Esophagus (tissue), 2 donors: ENCODE data around the gene VMAC. TPM values are rescaled to one million over a fixed set of nuclear protein-coding genes. Genes with fewer than 3 reads are reported as not detected.

Experiments used
- H3K27ac ChIP-seq, 2 donors: one replicate each; pipeline ENCODE4 v1.5.1; 2013; ENCODE audit warnings: low read depth in 2 of 2, mild to moderate bottlenecking in 2 of 2, inconsistent platforms in 1 of 2, low read length in 1 of 2, moderate library complexity in 1 of 2
- H3K27me3 ChIP-seq, 2 donors: one replicate each; pipeline ENCODE4 v1.6.1; 2013; ENCODE audit warnings: low read length in 2 of 2, control low read depth in 1 of 2, mild to moderate bottlenecking in 1 of 2; ENCODE audit not compliant: insufficient read depth in 2 of 2, control insufficient read depth in 1 of 2
- H3K36me3 ChIP-seq, 2 donors: one replicate each; pipeline ENCODE4 v1.6.1; 2013; ENCODE audit warnings: low read length in 1 of 2; ENCODE audit not compliant: control insufficient read depth in 2 of 2, insufficient read depth in 2 of 2
- H3K4me1 ChIP-seq, 2 donors: one replicate each; pipeline ENCODE4 v1.6.1; 2013; ENCODE audit warnings: low read length in 1 of 2; ENCODE audit not compliant: control insufficient read depth in 2 of 2, insufficient read depth in 2 of 2
- H3K4me3 ChIP-seq, 2 donors: one replicate each; pipeline ENCODE4 v1.5.1; 2013; ENCODE audit warnings: low read length in 2 of 2, mild to moderate bottlenecking in 2 of 2, low read depth in 1 of 2, moderate library complexity in 1 of 2
- H3K9me3 ChIP-seq, 2 donors: one replicate each; pipeline ENCODE4 v1.6.1; 2013; ENCODE audit warnings: mild to moderate bottlenecking in 2 of 2, low read depth in 1 of 2, low read length in 1 of 2, moderate library complexity in 1 of 2; ENCODE audit not compliant: control insufficient read depth in 2 of 2, insufficient read depth in 1 of 2
- WGBS, 2 donors: extraction: QIAGEN DNeasy Blood & Tissue Kit; methylation state at CpG; one replicate each; pipeline ENCODE4 v1.1.7; 2013; 5-methylcytosine and 5-hydroxymethylcytosine counted together
- polyA plus RNA-seq, 2 donors: library from polyadenylated mRNA; stranded (reverse); fragments of 200-250 nt; gene quantifications; one replicate each; pipeline ENCODE4 v1.2.3, GENCODE V29; 2013
- donor health status: healthy with polysubstance abuse.
- donor health status: Bipolar disorder and iron deficiency.

The VMAC gene
- polyA plus RNA-seq, 2 donors = 3.4 to 7.9 TPM

DNA sequence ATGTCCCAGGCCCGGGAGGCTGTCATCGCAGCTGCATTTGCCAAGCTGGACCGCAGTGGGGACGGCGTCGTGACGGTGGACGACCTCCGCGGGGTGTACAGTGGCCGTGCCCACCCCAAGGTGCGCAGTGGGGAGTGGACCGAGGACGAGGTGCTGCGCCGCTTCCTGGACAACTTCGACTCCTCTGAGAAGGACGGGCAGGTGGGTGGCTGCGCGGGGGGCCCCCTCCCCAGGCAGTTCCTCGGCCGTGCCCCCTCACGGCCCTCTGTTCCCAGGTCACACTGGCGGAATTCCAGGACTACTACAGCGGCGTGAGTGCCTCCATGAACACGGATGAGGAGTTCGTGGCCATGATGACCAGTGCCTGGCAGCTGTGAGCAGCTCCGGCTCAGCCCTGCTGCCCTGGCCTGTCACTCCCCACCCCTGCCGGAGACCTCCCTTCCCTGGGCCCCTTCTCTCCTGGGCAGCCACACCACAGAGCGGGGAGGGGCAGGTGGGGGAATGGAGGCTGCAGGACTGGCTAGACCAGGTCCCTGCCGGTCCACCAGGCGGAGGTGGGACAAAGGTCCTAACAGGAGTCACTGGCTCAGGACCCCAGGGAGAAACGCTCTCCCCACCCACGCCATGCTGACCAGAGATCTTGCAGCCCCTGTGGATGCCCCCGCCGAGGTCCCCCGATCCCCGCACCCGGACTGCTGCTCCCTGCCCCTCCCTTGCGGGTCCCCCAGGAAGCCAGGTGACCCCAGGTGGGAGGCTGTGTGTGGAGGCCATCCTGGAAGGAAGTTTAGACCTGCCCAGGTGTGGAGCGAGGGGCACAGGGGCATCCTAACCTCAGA lies 10.5 kb downstream of the VMAC start:
- peaks cover 8 to 15% of the 10 kb centered on the region in 2 donors for H3K4me1 ChIP-seq

DNA sequence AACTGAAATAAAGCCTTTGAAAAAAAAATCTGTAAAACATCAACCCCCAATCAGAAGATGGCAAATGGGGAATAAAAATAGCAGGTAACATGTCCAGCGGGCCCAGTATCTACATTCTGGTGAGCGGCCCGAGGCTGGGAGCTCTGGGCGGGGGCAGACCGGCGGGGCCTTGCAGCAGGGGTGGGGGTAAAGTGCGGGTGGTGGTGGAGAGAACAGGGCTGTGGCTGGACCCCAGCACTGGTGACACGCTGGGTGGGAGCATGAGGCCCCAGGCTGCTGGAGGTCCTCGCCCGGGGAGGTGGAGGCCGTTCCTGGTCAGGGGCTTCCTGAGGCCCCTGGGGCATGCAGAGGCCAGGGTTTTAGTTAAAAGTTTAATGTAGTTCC lies 11.1 kb downstream of the VMAC start:
- H3K27ac ChIP-seq = no peak overlapping the region
- no peaks in the 10 kb centered on the region for H3K9me3 ChIP-seq
- peaks cover 8 to 15% of the 10 kb centered on the region in 2 donors for H3K4me1 ChIP-seq
- peaks cover 8 to 42% of the 10 kb centered on the region in 2 donors for H3K36me3 ChIP-seq
- WGBS, 2 donors = 77 to 89% methylated on average over 11 of the region's 11 CpGs
- H3K27me3 ChIP-seq = no peaks in the 10 kb centered on the region
- H3K4me3 ChIP-seq = no peak overlapping the region

More for the DNA sequence above, 10.5 kb downstream of the VMAC start:
- H3K9me3 ChIP-seq = no peaks in the 10 kb centered on the region
- peaks cover 8 to 42% of the 10 kb centered on the region in 2 donors for H3K36me3 ChIP-seq
- H3K27ac ChIP-seq = no peak overlapping the region
- 74 to 84% methylated on average over 42 of the region's 42 CpGs for WGBS, 2 donors
- H3K27me3 ChIP-seq = no peaks in the 10 kb centered on the region
- H3K4me3 ChIP-seq = no peak overlapping the region

DNA sequence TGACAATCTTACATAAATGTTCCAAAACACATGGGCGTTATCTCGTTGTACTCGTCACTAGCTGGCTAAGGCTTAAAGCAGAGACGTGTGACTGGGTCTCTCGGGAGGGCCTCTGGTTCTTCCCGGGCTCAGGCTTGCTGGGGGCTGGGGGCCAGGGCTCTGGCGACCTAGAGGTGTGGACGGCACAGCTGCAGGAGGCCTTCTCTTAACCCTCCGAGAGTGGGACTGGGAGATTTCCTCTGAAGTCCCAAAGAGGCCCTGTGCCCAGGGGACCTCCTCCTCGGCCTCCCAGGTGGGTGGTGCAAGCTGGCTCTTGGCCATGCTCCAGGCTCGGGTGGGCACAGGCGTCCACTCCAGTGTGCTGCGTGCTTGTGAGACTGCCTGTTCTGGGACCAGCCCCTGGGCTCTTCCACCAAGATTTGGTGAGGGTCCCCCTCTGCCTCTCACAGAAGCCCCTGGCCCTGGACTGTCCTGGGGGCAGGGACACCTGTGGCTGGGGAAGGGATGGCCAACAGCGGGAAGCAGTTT lies 11.6 kb downstream of the VMAC start:
- 66 to 70% methylated on average over 14 of the region's 14 CpGs for WGBS, 2 donors
- Histone ChIP-seq H3K4me1 (peaks cover 8 to 15% of the 10 kb centered on the region in 2 donors), H3K27ac (no peak overlapping the region), H3K9me3 (no peaks in the 10 kb centered on the region), H3K27me3 (no peaks in the 10 kb centered on the region), H3K36me3 (peaks cover 8 to 46% of the 10 kb centered on the region in 2 donors), H3K4me3 (no peak overlapping the region)

DNA sequence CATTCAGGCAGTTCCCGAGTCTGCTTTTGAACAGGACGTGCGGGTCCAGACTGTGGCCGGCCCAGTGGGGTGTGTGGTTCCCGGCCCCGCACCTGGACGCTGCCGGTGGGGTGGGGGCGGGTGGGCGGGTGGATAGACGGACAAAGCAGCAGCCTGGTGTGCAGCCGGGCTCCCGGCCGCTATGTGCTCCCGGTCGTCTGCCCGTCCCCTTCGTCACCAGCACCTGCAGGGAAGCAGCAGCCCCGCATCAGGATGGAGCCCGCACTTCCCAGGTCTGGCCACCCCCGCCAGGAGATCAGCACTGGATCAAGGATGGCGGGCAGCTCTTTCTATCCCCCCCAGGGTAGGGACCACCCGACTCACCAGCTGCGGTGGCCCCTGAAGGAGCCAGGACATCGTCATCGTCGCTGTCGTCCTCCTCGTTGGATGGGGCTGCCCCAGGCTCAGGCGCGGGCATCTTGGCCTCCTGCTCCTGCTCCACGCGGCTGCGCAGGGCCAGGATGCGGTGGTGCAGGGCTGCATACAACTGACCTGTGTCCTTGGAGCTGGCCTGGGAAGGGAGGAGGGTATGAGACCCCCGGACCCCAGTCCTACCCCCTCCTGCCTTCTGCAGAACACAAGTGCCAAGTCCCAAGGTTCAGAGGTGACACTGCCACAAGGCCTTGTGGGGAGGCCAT lies 12.9 kb downstream of the VMAC start:
- Histone ChIP-seq H3K27me3 (no peaks in the 10 kb centered on the region), H3K9me3 (no peaks in the 10 kb centered on the region), H3K27ac (no peak overlapping the region), H3K36me3 (peaks cover 8 to 54% of the 10 kb centered on the region in 2 donors), H3K4me3 (no peak overlapping the region), H3K4me1 (peaks cover 8 to 15% of the 10 kb centered on the region in 2 donors)
- 90 to 91% methylated on average over 32 to 36 of the region's 36 CpGs for whole genome bisulfite sequencing, 2 donors

DNA sequence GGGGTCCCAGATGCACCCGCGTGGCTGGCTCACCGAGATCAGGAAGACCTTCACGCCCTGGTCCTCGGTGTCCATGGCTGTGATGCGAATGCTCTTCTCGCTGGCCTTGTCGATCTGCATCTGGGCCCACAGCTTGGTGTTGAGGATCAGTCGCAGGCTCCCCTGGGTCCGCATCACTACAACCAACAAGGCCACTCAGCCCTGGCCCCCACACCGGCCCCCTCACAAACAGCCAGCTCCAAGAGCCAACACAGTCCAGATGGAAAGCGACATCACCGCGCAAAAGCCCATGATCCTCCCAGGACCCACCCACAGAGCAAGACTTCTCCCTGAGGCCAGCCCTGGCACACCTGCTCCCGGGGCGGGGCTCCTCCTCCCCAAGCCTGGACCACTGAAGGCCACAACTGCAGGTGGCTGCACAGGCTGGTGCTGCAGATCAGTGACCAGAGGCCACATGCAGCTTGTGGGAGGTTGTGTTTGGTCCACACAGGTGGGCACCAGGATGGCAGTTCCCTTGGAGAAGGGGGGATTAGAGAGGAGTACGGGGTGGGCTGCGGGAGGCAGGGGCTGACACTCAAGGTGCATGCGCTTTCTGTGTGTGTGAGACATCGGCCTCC lies 13.9 kb downstream of the VMAC start:
- Histone ChIP-seq H3K4me3 (no peak overlapping the region), H3K27me3 (no peaks in the 10 kb centered on the region), H3K9me3 (no peaks in the 10 kb centered on the region), H3K27ac (no peak overlapping the region), H3K4me1 (peaks cover 8 to 15% of the 10 kb centered on the region in 2 donors), H3K36me3 (peaks cover 8 to 60% of the 10 kb centered on the region in 2 donors)
- 97% methylated on average over 20 of the region's 20 CpGs for WGBS, 2 donors

DNA sequence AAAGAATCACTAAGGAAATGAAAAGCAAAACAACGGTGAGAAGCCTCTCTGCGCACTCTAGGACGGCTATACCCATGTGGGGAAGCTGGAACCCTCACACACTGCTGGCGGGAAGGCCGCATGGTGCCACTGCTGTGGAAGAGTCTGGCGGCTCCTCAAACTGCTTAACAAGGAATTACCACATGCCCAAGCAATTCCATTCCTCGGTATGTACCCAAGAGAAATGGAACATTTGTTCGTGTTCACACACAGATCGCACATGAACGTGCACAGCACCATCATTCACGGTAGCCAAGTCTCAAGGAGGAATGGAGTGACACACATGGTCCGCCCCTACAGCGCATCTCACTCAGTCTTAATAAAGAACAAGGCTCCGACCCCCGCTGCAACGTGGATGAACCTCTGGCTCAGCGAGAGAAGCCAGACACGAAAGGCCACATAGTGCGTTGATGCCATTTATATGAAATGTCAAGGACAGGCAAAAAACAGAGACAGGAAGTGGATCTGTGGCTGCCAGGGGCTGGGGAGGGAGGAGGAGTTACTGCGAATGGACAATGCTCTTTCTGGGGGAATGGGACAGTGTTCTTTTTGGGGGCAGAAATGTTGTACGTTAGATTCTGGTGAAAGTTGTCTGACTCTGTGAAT lies 17.0 kb downstream of the VMAC start:
- Histone ChIP-seq H3K36me3 (peaks cover 6 to 64% of the 10 kb centered on the region in 2 donors), H3K27me3 (no peaks in the 10 kb centered on the region), H3K9me3 (no peaks in the 10 kb centered on the region), H3K4me1 (peaks cover 0 to 2% of the 10 kb centered on the region in 2 donors), H3K4me3 (no peak overlapping the region), H3K27ac (no peak overlapping the region)
- WGBS, 2 donors = 89% methylated on average over 21 of the region's 21 CpGs

DNA sequence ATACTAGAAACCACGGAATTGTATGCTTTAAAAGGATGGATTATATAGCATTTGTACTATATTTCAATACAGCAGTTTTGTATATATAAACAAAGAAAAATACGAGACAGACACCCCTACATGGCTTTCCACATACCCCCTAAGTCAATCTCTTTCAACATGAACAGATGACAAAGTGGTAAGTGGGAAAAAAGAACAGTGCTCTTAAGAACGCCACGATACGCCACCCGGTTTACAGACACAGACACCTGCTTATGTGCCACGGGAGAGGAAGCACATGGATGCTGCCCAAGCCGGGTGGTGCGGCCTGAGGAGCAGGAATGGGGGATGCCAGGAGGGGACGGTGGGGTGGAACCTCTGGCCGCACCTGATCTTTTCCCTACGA lies 17.5 kb downstream of the VMAC start:
- Histone ChIP-seq H3K27ac (no peak overlapping the region), H3K4me3 (no peak overlapping the region), H3K36me3 (peaks cover 5 to 65% of the 10 kb centered on the region in 2 donors), H3K27me3 (no peaks in the 10 kb centered on the region), H3K4me1 (peaks cover 0 to 2% of the 10 kb centered on the region in 2 donors), H3K9me3 (no peaks in the 10 kb centered on the region)
- WGBS, 2 donors = 90 to 93% methylated on average over 12 of the region's 12 CpGs

DNA sequence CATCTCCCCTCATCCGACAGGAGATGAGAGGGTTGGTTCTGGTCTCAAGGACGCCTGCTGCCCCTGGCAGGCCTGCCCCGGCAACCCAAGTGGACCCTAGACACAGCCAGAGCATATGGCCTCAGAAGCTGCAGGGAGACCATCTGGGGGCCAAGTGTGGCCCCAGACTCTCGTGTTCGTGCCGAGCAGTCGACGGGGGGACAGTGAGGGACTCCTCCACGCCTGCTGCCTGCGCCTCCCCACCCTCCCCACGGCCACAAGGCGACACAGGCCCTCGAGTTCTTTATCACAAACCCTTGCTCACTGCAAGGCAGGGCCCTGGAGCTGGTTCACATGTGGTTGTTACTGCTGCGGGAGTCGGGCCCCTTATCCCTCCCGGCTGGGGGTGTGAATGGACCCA lies 18.7 kb downstream of the VMAC start:
- Histone ChIP-seq H3K4me1 (peaks cover 0 to 2% of the 10 kb centered on the region in 2 donors), H3K9me3 (no peaks in the 10 kb centered on the region), H3K27ac (no peak overlapping the region), H3K4me3 (no peak overlapping the region), H3K36me3 (peaks cover 5 to 63% of the 10 kb centered on the region in 2 donors), H3K27me3 (no peaks in the 10 kb centered on the region)
- 94 to 96% methylated on average over 15 to 16 of the region's 16 CpGs for WGBS, 2 donors

DNA sequence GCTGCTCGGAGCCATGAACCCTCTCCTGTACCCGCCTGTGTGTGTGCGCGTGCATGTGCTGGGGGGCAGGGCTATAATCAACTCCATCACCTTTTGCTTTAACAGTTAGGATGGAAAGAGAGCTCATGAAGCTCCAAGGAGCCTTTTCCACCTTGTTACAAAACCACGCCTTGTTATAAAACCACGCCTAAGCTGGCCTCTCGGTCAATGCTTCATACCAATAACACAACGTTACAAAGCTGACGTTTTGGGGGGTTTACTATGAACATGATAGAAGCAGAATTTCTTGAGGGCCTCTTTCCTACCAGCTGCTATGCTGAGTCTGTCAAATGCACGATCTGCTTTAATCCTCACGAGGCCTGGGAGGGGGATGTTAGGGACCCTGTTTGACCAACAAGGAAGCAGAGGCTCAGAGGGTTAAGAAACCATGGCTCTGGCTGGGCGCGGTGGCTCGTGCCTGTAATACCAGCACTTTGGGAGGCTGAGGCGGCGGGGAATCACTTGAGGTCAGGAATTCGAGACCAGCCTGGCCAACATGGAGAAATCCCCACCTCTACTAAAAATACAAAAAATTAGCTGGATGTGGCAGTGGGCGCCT lies 21.3 kb downstream of the VMAC start:
- peak overlapping the region; percentile 22 to 32 for H3K27ac ChIP-seq
- H3K36me3 ChIP-seq = peaks cover 5 to 59% of the 10 kb centered on the region in 2 donors

More for the DNA sequence above, 21.3 kb downstream of the VMAC start:
- no peaks in the 10 kb centered on the region for H3K27me3 ChIP-seq
- no peaks in the 10 kb centered on the region for H3K9me3 ChIP-seq
- WGBS, 2 donors = 84 to 87% methylated on average over 18 of the region's 18 CpGs
- H3K4me1 ChIP-seq = peaks cover 0 to 2% of the 10 kb centered on the region in 2 donors
- no peak overlapping the region for H3K4me3 ChIP-seq
